Fibroblast of mammary gland (primary cell): ENCODE measurements around the gene CSNK1D.
"Not testable (repeated sequence)": the region's sequence is repeated elsewhere in the genome, so short reads cannot be mapped to it uniquely, and the experiment has no call there.

ENCODE experiments used
- DNase-seq: peaks from one replicate; pipeline ENCODE4 v3.0.0-alpha.2; 2010; ENCODE audit warnings: low read depth
- H3K4me3 ChIP-seq: 2 replicates; pipeline ENCODE4 v1.5.1; 2011; ENCODE audit warnings: low read depth, mild to moderate bottlenecking, low read length, moderate library complexity; ENCODE audit not compliant: control insufficient read depth
- CTCF ChIP-seq: conservative IDR thresholded peaks from 2 replicates; pipeline ENCODE4 v1.5.1; 2011; ENCODE audit warnings: low read depth, low read length, inconsistent platforms; ENCODE audit not compliant: control insufficient read depth, insufficient read depth

Gene CSNK1D

GRCh38 chr17:82199496-82199895, 74.0 kb downstream of the CSNK1D start:
- no peak for TF ChIP-seq CTCF
- no peak overlapping the region for H3K4me3 ChIP-seq
- no peak for DNase-seq

GRCh38 chr17:82198092-82198491, 75.4 kb downstream of the CSNK1D start:
- H3K4me3 ChIP-seq = no peak overlapping the region
- TF ChIP-seq CTCF = no peak
- DNase-seq = no peak

- H3K4me3 ChIP-seq = no peak overlapping the region
- TF ChIP-seq CTCF = no peak
- no peak for DNase-seq
Measured at GRCh38 chr17:82195675-82196672, 77.5 kb downstream of the CSNK1D start.

- no peak for DNase-seq
- no peak overlapping the region for H3K4me3 ChIP-seq
- TF ChIP-seq CTCF = no peak
Measured at GRCh38 chr17:82194765-82195164, 78.7 kb downstream of the CSNK1D start.

GRCh38 chr17:82193520-82194220, 79.8 kb downstream of the CSNK1D start:
- DNase-seq = no peak
- no peak for TF ChIP-seq CTCF
- H3K4me3 ChIP-seq = no peak overlapping the region

- DNase-seq, H3K4me3 ChIP-seq: not testable (repeated sequence)
Measured at GRCh38 chr17:82193050-82193449, 80.5 kb downstream of the CSNK1D start.
